T-helper 2 cell treated with Interferon-gamma antibody and Interleukin-4, amounts not matched to agents 100 ng/mL and 5 ng/mL, for 36 hours (primary cell): ENCODE data around the gene FBXO48. TPM values are rescaled to one million over a fixed set of nuclear protein-coding genes. Genes with fewer than 3 reads are reported as not detected.

ENCODE experiments used
- intact Hi-C: fragments of 100-400 bp; cut with micrococcal nuclease; formaldehyde crosslinking; loops from one replicate; pipeline ENCODE4 v1.15.1; 2023
- total RNA-seq: library from RNA; stranded (reverse); gene quantifications from 2 replicates; pipeline ENCODE4 v1.2.3, GENCODE V29; 2022

The FBXO48 gene
- total RNA-seq, 1 donor from 2014 or later, result 1.9 TPM

DNA sequence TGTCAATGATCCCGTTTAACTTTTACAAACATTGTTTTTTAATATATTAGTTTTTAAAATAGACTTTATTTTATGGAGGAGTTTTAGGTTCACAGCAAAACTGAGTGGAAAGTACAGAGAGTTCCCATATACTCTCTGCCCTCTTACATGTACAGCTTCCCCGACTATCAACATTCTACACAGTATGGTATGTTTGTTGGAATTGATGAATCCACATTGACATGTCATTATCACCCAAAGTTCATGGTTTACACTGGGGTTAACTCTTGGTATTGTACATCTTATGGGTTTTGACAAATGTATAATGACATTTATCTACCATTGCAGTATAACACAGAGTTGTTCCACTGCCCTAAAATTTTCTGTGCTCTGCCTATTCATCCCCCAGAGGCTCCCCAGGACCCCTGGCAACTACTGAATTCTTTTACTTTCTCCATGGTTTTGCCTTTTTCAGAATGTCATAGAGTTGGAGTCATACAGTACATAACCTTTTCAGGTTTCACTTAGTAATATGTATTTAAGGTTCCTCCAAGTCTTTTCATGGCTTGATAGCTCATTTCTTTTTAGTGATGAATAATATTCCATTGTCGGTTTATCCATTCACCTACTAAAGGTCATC lies 5.8 kb upstream of the FBXO48 start:
- intact Hi-C loops, result no loop called here

DNA sequence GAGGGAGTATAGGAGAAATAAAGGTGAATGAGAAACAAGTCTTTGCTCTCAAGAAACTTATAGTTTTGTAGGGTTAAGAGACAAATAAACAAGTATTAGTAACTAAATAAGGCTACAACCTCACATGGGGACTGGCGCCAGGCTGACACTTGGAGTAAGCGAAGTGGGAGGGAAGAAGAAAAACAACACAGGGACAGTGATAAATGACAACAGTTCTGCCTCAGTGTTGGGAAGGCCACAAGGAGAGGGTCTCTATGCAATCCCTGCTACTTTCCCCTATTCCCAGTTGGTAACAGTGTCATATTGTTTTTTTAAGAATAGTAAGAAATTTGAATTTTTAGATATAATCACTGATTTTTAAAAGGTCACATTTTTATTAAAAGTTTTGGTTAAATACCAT lies 4.3 kb upstream of the FBXO48 start:
- intact Hi-C loops, result no loop called here

DNA sequence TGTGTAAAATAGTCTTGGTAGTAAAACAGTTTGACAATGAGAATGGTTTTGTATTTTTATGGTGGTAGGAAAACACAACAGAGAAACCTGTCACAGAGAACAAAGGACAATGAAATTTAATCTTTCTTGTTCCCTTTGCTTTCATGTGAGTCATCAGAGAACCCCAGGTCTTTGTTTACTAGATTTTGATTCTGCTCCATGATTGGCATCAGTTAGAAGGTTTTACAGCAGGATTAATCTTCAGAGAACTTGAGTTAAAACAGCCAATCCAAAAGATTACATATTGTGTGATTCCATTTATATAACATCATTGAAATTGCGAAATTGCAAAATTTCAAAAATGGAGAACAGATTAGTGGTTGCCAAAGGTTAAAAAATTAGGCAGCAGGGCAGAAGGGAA lies 2.8 kb upstream of the FBXO48 start:
- intact Hi-C loops, result no loop called here

DNA sequence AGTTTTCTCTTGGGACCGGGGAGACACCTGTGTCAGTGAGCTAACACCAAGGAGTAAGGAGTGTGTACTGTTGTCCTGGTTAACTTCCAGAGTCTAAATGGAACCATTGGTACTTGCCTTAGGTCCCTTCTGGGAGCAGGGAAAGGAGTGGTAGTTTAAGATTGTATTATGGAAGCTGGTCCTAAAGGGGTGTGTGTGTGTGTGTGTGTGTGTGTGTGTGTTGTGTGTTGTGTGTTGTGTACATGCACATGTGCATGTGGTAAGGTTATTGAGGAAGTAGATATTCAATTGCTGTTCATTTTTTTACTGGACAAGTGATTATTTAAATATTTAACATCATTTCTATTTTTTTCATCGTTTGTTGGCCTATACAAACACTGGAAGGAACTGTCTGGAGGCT lies 1.7 kb upstream of the FBXO48 start:
- intact Hi-C loops, result no loop called here

DNA sequence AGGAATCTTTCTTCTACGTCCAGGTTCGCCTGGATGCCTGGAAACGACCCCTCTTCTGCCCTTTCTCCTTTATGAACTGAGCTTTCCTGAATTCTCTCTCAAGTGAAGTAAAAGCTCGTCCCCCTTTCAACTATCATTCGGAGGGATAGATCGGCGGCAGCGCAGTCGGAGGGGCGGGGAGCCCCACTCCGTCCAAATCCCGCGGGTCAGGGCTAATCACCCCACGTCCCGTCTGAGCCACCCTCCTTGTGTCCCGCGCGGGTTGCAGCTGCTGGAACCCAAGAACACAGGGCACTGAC lies 367 bp downstream of the FBXO48 start:
- intact Hi-C loops, result loop anchor here (1.0 to 2.0 kb wide), 8 partner anchors 21 to 920 kb away; partner anchors contain the start of genes GFPT1, PNO1 and PPP3R1

DNA sequence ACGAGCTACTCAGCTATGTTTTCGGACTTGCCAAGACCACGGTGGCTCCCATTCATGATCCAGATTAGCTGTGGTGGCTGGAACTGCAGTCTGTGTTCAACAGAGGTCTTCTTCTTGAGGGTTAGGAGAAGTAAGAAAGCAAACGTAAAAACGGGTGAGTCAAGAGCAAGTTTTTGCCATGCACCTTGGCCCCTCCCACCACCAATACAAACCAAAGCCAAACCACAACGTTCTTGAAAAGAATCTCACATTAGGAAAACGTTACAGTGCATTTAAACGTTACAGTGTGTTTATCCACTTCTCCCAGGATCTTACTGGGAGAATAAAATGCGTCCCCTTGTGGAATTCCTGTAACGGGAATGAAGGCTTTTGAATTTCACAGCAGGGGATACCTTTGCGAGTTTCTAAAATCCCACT lies 725 bp downstream of the FBXO48 start:
- intact Hi-C loops, result loop anchor here (2.0 kb wide), 3 partner anchors 186 to 920 kb away; partner anchors contain the start of gene GFPT1

DNA sequence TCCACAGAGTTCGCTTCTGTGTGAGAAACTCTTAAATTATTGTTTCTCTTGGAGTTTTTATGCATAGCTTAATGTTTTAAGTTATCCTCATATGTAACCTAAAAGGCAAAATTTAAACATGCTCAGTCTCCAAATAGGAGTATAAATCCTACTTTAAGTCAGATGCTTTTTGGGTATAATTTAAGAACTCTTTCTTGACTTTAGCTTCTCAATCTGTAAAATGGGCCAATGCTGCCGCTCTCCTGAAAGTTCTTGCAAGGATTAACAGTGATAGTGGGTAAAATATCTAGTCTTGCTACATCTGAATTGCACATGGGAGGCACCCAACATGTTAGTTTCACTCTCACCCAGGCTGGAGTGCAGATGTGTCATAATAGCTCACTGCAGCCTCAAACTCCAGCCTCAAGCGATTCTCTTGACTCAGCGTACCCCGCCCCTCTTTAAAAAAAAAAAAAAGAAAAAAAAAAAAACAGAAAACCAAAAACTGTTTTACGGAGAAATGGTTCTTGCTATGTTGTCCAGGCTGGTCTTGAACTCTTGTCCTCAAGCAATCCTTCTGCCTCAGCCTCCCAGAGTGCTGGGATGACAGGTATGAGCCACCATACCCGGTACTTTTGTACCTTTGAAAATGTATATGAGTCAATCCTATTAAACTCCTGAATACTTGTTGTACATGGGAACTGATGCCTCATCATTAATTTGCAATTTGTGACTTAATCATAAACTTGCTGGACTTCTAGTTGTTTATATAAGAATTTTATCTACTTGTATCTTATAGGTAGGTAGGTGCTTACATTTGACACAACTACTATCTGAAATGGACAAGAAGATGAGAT lies 1.8 kb downstream of the FBXO48 start:
- intact Hi-C loops, result no loop called here

DNA sequence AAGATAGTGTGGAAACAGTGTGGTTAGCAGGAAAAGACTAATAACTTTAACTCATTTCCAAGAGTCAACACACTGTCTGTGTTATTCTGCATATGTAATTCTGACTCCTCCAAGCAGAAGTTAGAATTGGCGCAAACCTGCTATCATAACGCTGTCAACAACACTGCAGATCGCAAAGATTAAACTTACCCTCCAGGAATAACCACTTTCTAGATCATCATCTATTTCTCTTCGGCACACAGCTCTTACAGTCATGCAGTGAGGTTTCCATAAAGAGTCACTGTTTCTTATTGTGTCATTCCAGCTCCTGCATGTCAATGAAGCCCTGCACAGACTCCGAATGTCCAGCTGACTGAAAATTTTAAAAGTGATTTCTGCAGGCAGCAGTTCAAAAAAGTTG lies 2.4 kb downstream of the FBXO48 start:
- intact Hi-C loops, result no loop called here

DNA sequence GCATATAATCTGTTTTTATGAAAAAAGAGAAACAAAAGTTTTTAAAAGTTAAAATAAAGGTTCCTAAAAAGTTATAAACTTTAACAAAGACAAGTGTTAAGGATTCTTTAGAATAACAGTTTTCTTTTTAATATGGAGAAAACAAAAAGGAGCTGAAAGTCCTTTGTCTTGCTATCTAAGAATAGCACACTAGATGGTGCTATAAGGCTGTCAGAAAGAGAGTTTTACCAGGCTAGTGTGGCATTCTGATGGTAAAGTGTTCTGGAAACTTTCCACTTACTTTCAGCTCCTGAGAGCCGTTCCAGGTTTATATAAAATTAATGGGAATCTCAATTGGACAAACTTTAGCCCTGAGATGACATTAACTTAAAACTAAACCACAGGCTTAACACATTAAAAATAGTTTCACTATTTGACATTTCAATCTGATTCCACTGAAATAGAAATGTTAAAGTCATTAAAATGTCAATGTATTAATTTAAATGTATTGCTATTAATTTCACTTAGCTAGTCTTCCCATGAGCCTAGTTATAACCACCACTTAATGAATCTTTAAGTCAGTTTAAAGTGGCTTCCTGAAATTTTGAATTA lies 3.7 kb downstream of the FBXO48 start:
- intact Hi-C loops, result loop anchor here (1.0 to 2.0 kb wide), 5 partner anchors 132 to 843 kb away; no protein-coding TSS in a partner anchor

DNA sequence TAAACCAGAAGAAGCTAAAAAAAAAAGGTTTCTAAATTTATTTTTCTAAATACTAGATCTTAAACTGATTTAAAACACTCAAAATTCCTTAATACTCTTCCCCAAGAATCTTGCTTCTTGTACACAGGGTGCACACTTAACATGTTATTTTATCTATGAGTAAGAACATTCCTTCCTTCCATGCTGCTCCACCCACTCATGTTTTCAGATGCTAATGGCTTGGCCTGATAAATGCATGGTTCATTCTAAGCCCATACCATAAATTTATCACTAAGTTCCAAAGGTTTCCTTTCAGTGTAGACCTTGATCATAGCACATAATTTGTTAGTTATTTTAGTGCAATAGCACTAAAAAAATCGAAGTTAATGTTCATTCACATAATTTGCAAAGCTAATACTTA lies 8.1 kb downstream of the FBXO48 start:
- intact Hi-C loops, result no loop called here

DNA sequence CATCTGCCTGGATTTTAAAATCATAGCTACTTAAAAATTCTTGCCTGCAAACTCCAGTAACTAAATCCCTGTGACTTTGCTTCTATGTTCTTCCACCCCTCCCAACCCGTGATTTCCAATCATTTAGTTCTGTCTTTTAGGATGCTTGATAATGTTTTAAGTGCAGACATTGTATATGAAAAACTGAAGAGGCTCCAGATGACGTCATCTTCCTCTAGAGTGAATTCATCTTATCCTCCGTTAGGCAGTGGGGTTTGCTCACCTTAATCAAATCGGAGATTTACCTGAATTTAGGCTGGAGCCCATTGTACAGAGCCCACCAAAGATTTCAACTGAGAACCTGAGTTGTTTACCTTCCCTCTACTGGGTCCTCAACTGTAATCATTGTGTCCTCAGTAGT lies 10.9 kb downstream of the FBXO48 start:
- intact Hi-C loops, result no loop called here

DNA sequence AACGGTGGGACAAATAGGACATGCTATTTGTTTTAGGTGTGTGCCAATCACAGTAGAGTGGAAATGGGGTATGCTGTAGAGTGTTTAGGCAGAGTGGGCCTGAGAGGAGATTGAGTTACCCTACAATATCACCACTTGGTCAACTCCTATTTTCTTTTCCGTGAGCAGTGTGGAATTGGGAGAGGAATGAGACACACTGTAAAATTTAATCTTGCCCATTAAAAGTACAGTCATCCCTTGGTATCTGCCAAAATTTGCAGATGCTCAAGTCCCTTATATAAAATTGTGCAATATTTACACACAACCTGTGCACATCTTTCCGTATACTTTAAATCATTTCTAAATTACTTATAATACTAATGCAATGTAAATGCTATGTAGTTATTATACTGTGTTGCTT lies 12.4 kb downstream of the FBXO48 start:
- intact Hi-C loops, result loop anchor here (5.0 kb wide), 1 partner anchor 63 kb away; no protein-coding TSS in a partner anchor

DNA sequence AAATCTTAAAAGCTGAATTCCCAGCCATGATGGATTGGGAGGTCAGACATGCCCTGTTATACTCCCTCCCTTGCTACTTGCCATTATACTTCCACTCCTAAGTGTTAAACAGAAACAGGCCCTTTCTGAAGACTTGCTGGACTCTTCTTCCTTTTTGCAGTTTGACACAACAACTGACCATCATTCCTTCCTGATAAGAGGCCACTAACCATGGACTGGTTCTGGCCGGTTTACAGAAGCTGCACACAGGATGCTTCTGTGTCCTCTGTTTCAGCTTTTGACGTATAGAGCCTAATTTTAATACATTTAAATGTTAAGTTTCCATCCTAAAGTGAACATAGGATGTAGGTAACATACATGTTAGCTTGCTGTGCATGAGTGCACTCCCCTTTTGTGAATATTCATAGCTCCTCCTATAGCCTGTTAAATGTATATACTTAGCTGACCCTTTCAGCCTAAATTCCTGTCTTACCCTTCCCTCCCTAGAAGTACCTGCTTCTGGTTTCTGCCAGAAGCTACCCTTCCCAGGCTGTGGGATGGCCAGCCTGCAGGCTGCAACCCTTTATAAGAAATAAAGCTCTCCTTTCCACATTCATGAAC lies 13.2 kb downstream of the FBXO48 start:
- intact Hi-C loops, result loop anchor here (5.0 kb wide), 1 partner anchor 63 kb away; no protein-coding TSS in a partner anchor

DNA sequence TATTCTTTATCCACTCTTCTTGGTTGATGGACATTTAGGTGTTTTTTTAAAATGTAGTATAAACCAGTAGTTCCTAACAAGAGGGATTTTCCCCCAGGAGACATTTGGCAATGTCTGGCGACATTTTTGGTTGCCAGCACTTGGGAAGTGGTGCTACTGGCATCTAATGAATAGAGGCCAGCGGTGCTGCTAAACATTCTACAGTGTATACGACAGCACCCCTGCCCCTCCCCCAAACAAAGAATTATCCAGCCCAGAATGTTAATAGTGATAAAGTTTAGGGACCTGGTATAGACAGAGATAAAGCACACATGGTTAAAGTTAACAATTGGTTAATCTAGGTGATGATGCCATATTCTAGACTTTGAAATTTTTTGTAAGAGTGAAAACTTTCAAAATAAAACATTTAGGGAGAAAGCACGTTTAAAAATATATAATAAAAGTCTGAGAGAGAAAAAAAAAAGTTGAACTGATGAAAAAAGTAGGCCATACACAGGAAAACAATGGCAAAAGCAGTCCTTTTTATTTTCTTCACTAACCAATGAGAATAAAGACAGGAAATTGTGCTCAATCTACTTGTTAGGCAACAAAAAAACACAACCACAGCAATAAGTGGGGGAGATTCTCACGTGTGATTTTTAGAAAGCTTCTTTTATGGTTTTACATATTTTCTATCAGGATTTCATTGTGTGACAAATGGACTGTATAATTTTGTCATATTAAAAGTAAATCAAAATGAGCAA lies 14.8 kb downstream of the FBXO48 start:
- intact Hi-C loops, result loop anchor here (5.0 kb wide), 1 partner anchor 65 kb away; no protein-coding TSS in a partner anchor

DNA sequence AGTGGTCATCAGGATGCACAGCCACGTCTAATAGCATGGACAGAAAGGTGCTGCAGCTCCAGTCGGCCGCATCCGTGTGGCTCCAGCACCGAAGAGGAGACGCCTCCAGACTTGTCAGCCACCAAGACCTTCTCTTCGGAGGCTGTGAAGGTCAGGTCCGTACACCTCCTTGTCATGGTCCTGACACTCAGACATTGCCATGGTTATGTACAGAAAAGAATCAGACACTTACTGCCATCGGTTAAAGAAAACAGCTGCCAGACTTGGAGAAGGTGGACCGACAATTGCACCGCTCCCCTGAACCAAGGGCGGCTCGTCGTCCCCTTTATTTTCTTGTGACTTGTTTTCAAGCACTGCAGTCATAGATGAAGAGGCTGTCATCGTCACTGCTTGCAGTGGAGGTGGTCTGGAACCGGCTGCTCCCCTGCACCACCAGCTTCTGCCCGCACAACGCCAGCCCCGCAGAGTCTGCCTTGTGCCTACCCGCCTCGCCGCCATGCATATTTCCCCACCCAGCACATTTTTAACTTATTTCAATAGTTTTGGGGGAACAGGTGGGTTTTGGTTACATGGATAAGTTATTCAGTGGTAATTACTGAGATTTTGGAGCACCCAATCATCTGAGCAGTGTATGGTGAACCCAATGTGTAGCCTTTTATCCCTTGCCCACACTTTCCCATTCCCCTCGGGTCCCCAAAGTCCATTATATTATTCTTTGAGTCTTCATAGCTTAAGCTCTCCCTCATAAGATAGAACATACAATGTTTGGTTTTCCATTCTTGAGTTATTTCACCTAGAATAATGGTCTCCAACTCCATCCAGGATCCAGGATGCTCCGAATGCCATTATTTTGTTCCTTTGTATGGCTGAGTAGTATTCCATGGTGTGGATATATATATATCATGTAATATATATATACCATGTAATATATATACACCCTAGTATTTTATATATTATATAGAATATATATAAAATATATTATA lies 18.1 kb downstream of the FBXO48 start:
- intact Hi-C loops, result loop anchor here (10.0 kb wide), 1 partner anchor 164 kb away; no protein-coding TSS in a partner anchor

DNA sequence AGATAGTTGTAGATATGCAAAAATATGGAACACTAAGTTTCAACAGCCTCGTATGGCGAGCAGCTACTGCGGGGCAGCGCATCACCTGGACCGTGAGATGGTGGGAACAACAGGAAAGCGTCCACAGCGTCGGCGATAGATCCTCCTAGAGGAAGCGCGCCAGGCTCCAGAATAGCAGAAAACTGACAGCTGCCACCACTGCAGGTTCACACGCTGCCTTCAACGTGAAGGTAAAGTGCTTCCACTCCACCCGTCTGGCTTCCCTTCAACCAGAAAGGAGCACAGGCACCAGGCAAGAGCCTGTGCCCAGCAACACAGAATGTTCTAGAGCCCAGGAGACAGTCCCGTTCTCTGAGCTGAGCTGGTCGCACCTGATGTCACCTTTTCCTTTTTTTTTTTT lies 20.0 kb downstream of the FBXO48 start:
- intact Hi-C loops, result loop anchor here (10.0 kb wide), 1 partner anchor 162 kb away; no protein-coding TSS in a partner anchor

DNA sequence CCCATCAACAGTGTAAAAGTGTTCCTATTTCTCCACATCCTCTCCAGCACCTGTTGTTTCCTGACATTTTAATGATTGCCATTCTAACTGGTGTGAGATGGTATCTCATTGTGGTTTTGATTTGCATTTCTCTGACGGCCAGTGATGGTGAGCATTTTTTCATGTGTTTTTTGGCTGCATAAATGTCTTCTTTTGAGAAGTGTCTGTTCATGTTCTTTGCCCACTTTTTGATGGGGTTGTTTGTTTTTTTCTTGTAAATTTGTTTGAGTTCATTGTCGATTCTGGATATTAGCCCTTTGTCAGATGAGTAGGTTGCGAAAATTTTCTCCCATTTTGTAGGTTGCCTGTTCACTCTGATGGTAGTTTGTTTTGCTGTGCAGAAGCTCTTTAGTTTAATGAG lies 20.7 kb downstream of the FBXO48 start:
- intact Hi-C loops, result loop anchor here (10.0 kb wide), 1 partner anchor 162 kb away; no protein-coding TSS in a partner anchor

DNA sequence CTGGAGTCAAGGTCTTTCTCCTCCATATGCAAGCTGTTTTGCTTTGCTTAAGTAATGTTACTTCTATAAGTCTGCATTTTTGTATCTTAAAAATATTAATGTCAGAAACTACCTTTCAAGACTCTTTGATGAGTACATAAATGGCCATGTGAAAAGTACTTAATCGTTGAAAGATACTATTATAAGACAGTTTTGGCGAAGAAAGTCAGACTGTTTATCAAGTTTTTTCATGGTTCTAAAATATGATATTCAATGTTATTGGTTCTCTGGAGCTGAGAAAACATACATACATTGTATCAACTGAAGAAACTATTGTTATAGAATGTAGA lies 25.1 kb downstream of the FBXO48 start:
- intact Hi-C loops, result loop anchor here (1.0 to 10.0 kb wide), 5 partner anchors 65 to 320 kb away; partner anchors contain the start of gene PPP3R1

DNA sequence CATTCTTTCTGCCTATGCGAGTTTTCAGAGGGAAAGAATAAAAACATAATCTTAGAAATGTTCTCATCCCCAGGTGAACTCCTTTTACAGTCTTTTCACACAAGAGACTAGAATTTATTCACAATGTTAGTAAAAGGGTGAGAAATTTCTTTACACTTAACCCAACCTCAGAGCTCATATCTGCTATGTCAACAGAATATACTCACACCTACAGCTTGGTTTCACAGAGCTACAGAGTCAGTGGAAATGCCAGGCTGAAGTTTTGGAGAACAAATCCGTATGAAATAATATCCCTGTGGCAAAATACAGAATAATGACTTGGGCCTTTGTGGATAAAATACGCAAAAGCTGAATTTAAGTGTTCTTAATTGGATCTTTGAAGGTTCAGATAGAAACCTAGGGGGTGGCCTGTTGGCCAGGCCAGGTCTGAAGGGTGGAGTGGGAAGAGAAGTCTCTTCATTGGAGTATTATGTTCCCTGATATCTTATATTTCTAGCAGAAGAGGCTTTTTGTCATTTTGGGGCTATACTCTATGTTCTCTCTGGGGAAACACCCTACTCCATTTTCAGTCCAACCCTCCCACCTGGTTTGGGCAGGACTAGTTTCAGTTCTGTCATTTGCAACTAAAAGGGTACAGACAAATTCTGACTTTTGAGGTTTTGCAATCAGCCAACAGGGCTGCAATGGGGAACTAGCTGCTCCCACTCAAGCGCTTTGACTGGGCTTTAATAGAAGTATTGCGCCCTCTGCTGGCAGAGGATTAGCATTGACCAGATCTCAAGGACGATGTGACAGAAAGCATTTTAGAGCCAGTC lies 25.7 kb downstream of the FBXO48 start:
- intact Hi-C loops, result loop anchor here (1.0 to 10.0 kb wide), 5 partner anchors 64 to 319 kb away; partner anchors contain the start of gene PPP3R1
